ENCODE results near the gene TOB1. TPM values are rescaled to one million over a fixed set of nuclear protein-coding genes. Genes with fewer than 3 reads are reported as not detected.

TOB1 gene
- 15.5 TPM for polyA plus RNA-seq (2012; ENCODE audit: insufficient read length, low read depth)

- TF ChIP-seq FOXP2 (optimal IDR thresholded peaks at IDR 0.05; ENCODE audit: borderline replicate concordance, extremely low read depth, extremely low read length, insufficient read depth) (peak; percentile 87), TAF1 (IDR thresholded peaks at IDR 0.05; ENCODE audit: borderline replicate concordance, insufficient read depth, low read length) (peak; percentile 97), REST (IDR thresholded peaks at IDR 0.05; ENCODE audit: insufficient read depth in 1 of 2, low read depth in 2 of 2, low read length in 2 of 2) (peak; percentile 43 to 65; a peak in 1 of 4 replicates), SIN3A (IDR thresholded peaks at IDR 0.05; ENCODE audit: borderline replicate concordance, insufficient read depth, low read length) (0 out of 2 replicates have a peak, but pooled peaks have one; percentile 66), POLR2AphosphoS5 (IDR thresholded peaks at IDR 0.05; ENCODE audit: low read depth, low read length) (peak; percentile 99)
These were observed at the start of gene TOB1 for GRCh38 chr17:50866261-50866949. Gene TOB1 (minus strand): TSS chr17:50866354. CDS start chr17:50864017, 2,337 bp downstream.

GRCh38 chr17:50914505-50915063 is 48.4 kb upstream of the TOB1 start:
- TF ChIP-seq REST (IDR thresholded peaks at IDR 0.05; ENCODE audit: insufficient read depth in 1 of 2, low read depth in 2 of 2, low read length in 2 of 2) (no peak), SIN3A (IDR thresholded peaks at IDR 0.05; ENCODE audit: borderline replicate concordance, insufficient read depth, low read length) (no peak), POLR2AphosphoS5 (IDR thresholded peaks at IDR 0.05; ENCODE audit: low read depth, low read length) (no peak), FOXP2 (optimal IDR thresholded peaks at IDR 0.05; ENCODE audit: borderline replicate concordance, extremely low read depth, extremely low read length, insufficient read depth) (no peak), TAF1 (IDR thresholded peaks at IDR 0.05; ENCODE audit: borderline replicate concordance, insufficient read depth, low read length) (no peak)

GRCh38 chr17:50913120-50913519 is 47.0 kb upstream of the TOB1 start:
- TF ChIP-seq POLR2AphosphoS5 (IDR thresholded peaks at IDR 0.05; ENCODE audit: low read depth, low read length) (no peak), TAF1 (IDR thresholded peaks at IDR 0.05; ENCODE audit: borderline replicate concordance, insufficient read depth, low read length) (no peak), REST (IDR thresholded peaks at IDR 0.05; ENCODE audit: insufficient read depth in 1 of 2, low read depth in 2 of 2, low read length in 2 of 2) (no peak)

GRCh38 chr17:50911890-50912289 is 45.7 kb upstream of the TOB1 start:
- TF ChIP-seq REST (IDR thresholded peaks at IDR 0.05; ENCODE audit: insufficient read depth in 1 of 2, low read depth in 2 of 2, low read length in 2 of 2) (no peak), FOXP2 (optimal IDR thresholded peaks at IDR 0.05; ENCODE audit: borderline replicate concordance, extremely low read depth, extremely low read length, insufficient read depth) (no peak), SIN3A (IDR thresholded peaks at IDR 0.05; ENCODE audit: borderline replicate concordance, insufficient read depth, low read length) (no peak), POLR2AphosphoS5 (IDR thresholded peaks at IDR 0.05; ENCODE audit: low read depth, low read length) (no peak), TAF1 (IDR thresholded peaks at IDR 0.05; ENCODE audit: borderline replicate concordance, insufficient read depth, low read length) (no peak)
